Measurements from ENCODE around the gene ZGPAT.
"Not testable (repeated sequence)": the region's sequence is repeated elsewhere in the genome, so short reads cannot be mapped to it uniquely, and the experiment has no call there.

Gene ZGPAT

DNA sequence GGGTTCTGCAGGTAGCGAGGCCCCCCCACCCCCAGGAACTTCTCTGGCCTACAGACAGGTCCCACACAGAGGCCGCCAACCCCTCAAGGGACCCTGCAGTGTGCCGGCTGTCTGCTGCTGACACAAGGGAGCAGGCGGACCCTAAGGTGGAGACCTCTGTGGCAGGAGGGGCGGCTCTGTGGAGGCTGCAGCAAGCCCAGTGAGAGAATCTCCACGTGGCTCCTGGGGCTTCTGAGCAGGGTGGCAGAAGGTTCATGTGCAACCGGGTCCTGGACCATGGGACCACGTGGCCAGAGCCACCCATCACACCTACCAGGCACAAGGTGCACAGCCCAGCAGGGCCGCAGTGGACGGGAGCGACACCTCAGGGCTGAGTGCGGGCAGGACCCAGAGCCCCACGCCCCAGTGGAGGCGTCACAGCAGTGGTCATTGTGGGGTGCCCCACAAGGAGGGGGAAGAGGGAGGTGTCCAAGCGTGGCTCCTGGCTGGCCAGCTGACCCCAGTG, 4.3 kb upstream of the ZGPAT start:
- no peak for DNase-seq

DNA sequence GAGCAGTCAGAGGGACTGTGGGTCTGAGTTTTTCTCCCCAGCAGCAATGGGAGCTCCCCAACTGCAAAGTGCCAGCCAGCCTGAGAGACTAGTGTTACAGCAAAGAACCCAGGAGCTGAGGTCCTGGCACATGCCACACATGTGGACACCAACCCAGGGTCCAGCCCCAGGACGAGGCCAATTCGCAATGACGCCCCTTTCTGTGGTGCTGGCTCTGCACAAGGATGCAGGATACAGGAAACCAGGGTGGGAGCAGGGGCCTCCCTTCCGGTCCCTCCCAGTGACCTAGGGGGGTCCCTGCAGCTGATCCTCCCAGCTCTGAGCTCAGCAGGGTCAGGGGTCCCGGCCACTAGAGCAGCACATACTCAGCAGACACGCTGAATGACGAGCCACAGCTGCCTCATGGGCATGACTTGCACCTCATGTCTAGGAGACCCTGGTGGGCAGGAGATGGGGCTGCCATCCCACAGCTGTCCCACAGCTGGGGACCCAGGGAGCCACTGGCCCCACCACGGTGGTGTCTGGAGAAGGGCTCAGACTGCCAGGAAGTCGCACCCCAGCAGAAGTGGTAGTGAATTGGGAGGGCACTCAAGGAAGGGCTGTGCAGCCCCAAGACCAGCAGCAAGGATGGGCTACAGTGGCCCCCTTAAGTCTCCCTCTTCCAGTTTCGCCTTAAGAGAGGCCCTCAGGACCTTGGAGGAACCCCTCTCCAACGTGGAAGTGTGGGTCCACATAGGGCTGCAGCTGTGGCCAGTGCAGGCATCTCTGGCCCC, 3.7 kb upstream of the ZGPAT start:
- DNase-seq = no peak

DNA sequence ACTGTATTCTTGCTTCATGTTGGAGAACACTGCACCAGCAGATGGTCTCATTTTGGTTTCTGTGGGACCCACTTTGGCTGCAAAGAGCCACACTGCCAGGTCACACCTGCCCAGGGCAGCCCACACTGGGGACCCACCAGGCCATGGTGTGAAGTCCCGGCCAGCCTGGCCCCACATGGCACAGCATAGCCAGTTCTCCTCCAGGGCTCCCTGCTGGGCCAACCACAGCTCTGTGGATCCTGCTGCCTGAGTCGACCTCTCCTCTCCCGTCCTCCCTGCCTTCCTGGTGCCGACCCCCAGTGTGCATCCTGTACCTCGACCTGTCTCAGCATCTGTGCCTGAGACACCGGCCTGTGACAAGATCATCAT, 3.1 kb upstream of the ZGPAT start:
- DNase-seq = no peak

DNA sequence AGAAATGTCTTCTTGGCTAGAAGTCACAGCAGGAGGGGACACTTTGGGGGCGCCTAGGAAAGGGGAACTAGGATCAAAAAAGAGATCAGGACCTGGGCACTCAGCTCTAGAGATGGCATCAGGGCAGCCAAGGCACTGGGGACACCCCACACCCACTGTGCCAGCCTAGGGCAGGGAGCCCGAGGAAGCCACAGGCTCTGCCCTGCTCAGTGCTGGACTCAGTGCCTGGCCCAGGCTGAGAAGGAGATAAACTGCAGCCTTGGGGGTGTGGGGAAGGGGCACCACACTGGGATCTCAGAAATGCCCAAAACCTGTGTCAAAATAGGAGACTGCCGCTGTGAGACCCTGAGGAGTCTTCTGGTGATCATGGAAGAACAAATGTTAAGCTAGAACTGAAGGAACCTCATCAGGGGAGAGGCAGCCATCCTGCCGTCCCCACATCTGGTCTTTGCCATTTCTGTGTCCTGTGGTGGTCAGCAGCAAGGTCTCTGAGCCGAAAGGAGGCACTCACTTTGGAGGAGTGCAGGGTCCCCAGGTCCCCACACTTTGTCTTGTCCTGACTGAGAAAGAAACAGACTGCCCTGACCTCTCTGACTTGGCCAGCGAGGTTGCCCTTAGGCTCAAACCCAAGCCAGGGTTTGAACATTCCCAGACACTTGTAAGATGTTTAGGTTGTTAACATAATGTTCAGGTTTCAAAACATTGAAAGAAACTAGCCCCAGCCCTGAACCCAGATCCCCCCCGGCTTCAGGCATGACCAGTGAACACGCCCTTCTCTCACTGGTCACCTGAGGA, 2.4 kb upstream of the ZGPAT start:
- DNase-seq = no peak

DNA sequence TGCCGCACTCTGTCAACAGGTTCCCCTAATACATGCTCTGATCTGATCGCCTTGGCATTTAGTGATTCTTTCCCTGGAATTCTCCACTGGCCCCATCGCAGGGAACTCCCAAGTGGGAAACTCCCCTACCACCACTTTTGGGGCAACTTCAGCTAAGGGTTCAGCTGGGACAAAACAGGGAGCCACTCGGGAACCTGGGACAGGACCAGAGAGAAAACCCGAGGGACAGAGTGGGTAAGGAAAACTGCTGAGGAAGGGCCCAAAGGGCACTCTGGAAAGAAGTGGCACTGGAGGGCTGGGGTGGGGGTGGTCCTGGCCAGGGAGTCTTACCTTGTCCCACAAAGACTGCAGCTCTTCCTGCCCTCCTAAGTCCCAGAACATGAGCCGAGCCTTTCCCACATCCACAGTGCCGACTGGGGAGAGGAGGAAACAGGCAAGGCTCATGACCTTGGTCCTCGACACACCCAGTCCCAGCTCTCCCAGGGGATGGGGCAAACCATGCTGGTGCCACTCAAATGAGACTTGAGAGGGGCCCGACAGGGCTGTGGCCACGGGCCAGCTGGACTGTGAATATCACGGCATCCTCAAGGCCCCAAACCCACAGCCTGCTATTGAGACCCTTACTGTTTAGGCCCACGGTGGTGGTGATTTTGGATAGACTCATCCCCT, 1.7 kb upstream of the ZGPAT start:
- DNase-seq = no peak

DNA sequence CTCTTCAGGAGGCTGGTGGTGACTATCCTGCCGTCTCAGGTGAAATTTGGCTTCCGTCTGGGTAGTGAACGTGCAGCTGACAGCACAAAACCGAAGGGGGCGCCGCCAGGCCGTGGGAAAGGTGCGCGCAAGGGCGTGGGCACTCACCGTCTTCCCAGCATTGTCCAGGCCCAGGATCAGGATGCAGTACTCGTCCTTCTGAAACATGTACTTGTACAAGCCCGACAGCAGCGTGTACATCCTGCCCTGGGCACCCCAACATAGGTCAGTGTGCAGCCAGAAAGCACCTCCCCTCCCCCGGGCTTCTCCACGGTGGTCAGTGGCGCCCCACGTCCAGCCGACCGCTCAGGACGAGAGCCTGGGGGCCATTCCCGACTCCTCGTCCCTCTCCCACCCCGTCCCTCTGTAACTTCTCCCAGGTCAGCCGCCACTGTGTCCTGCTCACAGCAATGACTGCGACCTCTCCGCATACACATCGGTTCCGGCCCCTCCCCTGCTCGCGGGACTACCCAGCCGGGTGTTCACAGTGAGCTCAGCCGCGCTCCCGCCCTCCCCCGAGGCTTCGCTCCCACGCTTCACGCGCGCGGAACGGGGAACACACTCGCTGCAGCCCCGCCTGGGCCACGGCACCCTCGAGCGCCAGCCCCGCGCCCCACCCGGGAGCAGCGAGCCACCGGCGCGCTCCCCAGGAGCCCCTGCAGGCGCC, 834 bp upstream of the ZGPAT start:
- peak; percentile 55 to 62 for DNase-seq

DNA sequence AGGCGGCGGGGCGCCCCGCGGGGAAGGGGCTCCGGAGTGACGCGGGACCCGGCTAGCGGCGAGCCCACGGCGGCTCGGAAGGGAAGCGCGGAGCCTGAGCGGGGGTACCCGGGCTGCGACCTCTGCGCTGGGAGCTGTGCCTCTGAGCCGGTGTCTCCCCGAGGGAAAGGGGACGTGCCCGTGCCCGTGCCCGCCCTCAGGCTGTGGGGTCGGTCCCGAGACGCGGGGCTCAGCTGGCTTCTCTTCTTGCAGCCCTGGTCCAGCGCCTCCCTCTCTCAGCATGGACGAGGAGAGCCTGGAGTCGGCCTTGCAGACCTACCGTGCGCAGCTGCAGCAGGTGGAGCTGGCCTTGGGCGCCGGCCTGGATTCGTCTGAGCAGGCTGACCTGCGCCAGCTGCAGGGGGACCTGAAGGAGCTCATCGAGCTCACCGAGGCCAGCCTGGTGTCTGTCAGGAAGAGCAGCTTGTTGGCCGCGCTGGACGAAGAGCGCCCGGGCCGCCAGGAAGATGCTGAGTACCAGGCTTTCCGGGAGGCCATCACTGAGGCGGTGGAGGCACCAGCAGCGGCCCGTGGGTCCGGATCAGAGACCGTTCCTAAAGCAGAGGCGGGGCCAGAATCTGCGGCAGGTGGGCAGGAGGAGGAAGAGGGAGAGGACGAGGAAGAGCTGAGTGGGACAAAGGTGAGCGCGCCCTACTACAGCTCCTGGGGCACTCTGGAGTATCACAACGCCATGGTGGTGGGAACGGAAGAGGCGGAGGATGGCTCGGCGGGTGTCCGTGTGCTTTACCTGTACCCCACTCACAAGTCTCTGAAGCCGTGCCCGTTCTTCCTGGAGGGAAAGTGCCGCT, 686 bp downstream of the ZGPAT start:
- no peak for DNase-seq

DNA sequence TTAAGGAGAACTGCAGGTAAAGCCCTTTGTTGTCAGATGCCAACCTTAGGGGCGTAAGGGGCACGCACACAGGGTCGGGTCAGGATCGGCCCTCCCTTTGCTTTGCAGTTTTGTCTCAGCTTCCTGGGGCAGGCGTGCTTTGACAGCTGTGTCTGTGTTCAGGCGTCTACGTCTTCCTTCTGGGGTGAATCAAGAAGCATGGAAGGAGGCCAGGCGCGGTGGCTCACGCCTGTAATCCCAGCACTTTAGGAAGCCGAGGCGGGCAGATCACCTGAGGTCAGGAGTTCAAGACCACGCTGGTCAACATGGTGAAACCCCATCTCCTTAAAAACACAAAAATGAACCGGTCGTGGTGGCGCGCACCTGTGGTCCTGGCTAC, 1.3 kb downstream of the ZGPAT start:
- DNase-seq = no peak

DNA sequence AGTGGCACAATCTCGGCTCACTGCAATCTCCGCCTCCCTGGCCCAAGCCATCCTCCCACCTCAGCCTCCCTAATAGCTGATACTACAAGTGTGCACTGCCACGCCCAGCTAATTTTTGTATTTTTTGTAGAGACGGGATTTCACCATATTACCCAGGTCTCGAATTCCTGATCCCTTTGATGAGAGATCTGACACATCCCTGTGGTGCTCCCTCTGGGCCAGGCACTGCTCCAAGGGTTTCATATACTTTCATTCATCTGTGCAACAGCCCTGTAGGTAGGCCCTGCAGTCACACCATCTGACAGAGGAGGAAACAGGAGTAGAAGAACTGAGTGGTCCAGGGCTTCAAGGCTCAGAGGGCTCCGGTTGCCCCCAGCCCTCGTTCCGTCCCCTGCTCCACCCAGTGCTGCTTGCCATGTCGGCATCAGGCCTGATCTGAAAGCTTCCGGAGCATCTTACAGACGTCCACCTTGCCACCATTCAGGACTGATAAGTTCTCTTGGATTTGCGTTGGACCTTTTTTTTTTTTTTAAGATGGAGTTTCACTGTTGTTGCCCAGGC, 3.3 kb downstream of the ZGPAT start:
- DNase-seq = no peak

DNA sequence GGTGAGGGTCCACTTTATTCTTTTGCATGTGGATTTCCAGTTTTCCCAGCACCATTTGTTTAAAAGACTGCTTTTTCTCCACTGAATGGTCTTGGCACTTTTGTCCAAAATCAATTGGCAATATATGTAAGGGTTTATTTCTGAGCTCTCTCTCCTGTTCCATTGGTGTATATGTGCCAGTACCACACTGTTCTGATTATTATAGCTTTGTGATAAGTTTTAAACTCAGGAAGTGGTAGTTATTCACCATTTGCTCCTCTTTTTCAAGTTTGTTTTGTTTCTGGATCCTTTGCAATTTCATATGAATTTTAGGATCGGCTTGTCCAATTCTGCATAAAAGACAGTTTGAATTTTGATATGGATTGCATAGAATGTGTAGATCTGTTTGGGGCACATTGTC, 4.4 kb downstream of the ZGPAT start:
- no peak for DNase-seq

DNA sequence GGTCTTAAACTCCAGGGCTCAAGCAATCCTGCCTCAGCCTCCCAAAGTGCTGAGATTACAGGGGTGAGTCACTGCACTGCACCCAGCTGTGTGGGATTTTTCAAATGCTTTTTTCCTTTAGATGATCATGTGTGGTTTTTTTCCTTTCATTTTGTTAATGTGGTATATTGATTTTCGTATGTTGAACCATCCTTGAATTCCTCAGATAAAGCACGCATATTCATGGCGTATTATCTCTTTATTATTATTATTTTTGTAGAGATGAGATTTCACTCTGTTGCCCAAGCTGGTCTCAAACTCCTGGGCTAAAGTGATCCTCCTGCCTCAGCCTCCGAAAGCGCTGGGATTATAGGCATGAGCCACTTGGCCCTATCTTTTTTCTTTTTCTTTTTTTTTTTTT, 7.0 kb downstream of the ZGPAT start:
- no peak for DNase-seq

DNA sequence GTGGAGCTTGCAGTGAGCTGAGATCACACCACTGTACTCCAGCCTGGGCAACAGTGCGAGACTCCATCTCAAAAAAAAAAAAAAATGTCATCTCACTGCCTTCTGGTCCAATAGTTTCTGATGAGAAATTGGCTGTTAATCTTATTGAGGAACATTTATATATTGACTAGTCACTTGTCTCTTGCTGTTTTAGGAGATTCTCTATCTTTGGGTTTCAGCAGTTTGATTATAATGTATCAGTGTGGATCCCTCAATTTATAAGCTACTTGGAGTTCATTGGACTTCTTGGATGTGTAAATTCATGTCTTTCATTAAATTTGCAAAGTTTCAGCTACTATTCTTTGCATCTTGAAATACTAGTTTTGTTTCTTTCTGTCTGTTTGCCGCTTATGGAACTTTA, 11.2 kb downstream of the ZGPAT start:
- DNase-seq = no peak

DNA sequence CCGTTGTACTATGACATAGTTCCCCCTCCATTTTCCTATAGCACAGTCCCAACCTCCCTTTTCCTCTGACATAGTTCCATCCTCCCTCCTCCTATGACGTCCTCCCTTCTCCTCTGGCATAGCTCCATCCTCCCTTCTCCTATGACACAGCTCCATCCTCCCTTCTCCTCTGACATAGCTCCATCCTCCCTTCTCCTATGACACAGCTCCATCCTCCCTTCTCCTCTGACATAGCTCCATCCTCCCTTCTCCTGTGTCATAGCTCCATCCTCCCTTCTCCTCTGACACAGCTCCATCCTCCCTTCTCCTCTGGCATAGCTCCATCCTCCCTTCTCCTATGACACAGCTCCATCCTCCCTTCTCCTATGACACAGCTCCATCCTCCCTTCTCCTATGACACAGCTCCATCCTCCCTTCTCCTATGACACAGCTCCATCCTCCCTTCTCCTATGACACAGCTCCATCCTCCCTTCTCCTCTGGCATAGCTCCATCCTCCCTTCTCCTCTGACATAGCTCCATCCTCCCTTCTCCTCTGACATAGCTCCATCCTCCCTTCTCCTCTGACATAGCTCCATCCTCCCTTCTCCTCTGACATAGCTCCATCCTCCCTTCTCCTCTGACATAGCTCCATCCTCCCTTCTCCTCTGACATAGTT, 15.3 kb downstream of the ZGPAT start:
- DNase-seq = not testable (repeated sequence)

DNA sequence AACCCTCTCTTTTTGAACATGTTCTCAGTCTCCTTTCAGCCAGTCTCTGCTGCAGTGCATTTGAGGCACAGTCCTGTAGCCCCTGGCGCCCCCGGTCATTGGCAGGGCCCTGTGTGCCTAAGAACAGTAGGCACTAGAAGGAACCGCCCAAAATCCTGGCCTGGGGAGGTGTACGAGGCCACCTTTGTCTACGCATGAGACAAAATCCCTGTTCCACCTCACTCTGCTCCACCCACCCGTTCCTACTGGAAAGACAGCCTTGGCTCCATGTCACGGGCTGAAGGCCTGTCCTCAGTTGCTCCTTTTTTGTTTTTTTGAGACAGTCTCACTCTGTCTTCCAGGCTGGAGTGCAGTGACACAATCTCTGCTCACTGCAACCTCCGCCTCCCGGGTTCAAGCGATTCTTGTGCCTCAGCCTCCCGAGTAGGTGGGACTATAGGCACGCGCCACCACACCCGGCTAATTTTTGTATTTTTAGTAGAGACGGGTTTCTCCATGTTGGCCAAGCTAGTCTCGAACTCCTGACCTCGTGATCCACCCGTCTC, 22.4 kb downstream of the ZGPAT start:
- not testable (repeated sequence) for DNase-seq

DNA sequence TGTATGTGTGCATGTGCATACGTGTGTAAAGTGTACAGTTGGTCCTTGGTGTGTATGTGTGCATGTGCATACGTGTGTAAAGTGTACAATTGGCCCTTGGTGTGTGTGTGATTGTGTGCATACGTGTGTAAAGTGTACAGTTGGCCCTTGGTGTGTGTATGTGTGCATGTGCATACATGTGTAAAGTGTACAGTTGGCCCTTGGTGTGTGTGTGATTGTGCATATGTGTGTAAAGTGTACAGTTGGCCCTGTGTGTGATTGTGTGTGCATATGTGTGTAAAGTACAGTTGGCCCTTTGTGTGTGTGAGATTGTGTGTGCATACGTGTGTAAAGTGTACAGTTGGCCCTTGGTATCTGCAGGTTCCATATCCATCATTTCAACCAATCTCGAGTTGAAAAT, 23.6 kb downstream of the ZGPAT start:
- no peak for DNase-seq

DNA sequence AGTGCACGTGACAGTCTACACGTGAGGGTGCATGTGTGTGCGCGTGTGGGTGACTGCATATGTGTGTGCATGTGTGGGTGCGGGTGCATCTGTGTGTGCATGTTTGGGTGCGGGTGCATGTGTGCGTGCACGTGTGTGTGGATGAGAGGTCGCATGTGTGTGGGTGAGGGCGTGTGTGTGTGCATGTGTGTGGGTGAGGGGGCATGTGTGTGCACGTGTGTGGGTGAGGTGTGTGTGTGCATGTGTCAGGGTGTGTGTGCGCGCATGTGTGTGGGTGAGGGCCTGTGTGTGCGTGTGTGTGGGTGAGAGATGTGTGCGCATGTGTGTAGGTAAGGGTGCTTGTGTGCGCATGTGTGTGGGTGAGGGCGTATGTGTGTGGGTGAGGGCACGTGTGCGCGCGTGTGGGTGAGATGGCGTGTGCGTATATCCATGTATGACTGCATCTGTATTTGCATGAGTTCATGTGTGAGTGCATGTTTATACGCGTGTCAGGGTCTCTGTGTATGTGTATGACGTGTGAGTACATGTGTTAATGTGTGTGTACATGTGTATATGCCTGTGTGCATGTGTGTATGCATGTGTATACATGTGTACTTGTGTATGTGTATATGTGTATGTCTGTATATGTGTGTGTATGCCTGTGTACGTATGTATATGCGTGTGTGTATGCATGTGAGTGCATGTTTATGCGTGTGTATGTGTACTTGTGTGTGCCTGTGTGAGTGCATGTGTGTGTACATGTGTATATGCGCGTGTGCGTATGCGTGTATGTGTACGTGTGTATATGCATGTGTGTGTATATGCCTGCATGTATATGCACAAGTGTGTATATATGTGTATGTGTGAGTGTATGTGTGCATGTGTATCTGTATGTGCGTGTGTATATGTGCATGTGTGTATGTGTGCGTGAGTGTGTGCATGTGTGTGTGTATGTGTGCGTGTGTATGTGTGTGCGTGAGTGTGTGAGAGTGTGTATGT, 24.6 kb downstream of the ZGPAT start:
- DNase-seq = no peak

DNA sequence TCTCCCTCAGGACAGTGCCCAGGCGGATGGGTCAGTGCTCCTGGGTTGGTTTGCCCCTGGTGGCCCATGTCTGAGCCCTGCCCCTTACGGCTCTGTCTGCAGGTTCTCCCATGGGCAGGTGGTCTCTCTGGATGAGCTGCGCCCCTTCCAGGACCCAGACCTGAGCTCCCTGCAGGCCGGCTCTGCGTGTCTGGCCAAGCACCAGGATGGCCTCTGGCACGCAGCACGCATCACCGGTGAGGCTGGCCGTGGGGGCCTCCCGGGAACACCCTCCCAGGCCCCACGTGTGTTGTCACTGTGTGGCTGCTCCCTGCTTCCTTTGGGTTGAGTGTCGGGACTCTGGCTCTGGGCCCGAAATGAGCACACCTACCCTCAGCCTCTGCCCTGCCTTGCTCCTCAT, 25.3 kb downstream of the ZGPAT start:
- no peak for DNase-seq

DNA sequence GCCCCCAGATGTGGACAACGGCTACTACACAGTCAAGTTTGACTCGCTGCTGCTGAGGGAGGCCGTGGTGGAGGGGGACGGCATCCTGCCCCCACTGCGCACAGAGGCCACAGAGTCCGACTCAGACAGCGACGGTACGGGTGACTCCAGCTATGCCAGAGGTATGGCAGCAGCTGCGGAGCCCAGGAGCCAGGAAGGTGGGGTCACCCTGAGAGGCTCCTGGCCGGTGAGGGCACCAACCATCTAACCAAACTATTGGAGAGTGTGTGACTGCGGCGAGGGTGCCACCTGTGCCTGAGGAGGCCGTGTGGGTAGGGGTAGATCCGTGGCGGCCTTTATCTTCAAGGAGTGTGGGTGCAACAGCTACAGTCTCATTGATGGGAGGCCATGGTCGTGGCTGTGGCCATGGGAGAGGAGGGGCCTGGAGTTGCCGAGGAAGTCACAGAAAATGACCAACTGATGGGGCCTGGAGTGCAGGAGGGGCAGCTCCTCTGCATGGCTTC, 25.8 kb downstream of the ZGPAT start:
- no peak for DNase-seq

All from stimulated activated CD4-positive, alpha-beta T cell treated with anti-CD3 and anti-CD28 coated beads, Interleukin-2, amount 100 ng/mL, for 48 hours (primary cell).